Thymus (tissue), 11 donors: ENCODE results near the gene PTPN3. TPM values are rescaled to one million over a fixed set of nuclear protein-coding genes. Genes with fewer than 3 reads are reported as not detected.

Experiments
- DNase-seq, 9 donors: peaks; one replicate each; pipeline ENCODE4 v3.0.0-alpha.2; 2013; ENCODE audit warnings: low spot score in 9 of 9, low read depth in 6 of 9, missing footprints in 1 of 9
- H3K27ac ChIP-seq, 2 donors: one replicate each; pipeline ENCODE4 v1.5.1; 2013; ENCODE audit warnings: control low read depth in 1 of 2, low read depth in 1 of 2, low read length in 1 of 2, mild to moderate bottlenecking in 1 of 2, moderate library complexity in 1 of 2
- H3K27me3 ChIP-seq, 2 donors: one replicate each; pipeline ENCODE4 v1.5.1; 2013; ENCODE audit warnings: low read length in 1 of 2; ENCODE audit not compliant: control insufficient read depth in 2 of 2, insufficient read depth in 1 of 2
- H3K36me3 ChIP-seq, 2 donors: one replicate each; pipeline ENCODE4 v1.5.1; 2013; ENCODE audit warnings: low read length in 1 of 2, mild to moderate bottlenecking in 1 of 2, moderate library complexity in 1 of 2; ENCODE audit not compliant: control insufficient read depth in 2 of 2, insufficient read depth in 2 of 2
- H3K4me1 ChIP-seq, 2 donors: one replicate each; pipeline ENCODE4 v1.5.1; 2013; ENCODE audit warnings: low read length in 2 of 2; ENCODE audit not compliant: control insufficient read depth in 2 of 2, insufficient read depth in 2 of 2
- H3K4me3 ChIP-seq, 2 donors: one replicate each; pipeline ENCODE4 v1.5.1; 2013; ENCODE audit warnings: low read length in 2 of 2, control low read depth in 1 of 2, mild to moderate bottlenecking in 1 of 2
- H3K9me3 ChIP-seq, 2 donors: one replicate each; pipeline ENCODE4 v1.5.1; 2013; ENCODE audit warnings: low read length in 1 of 2, mild to moderate bottlenecking in 1 of 2; ENCODE audit not compliant: control insufficient read depth in 2 of 2, insufficient read depth in 1 of 2
- WGBS: extraction: QIAGEN DNeasy Blood & Tissue Kit; methylation state at CpG from one replicate; pipeline ENCODE4 v1.1.7; 2013; 5-methylcytosine and 5-hydroxymethylcytosine counted together
- polyA plus RNA-seq: library from polyadenylated mRNA; stranded (reverse); fragments of 200-250 nt; gene quantifications from one replicate; pipeline ENCODE4 v1.2.3, GENCODE V29; 2013
- total RNA-seq: library from RNA; stranded (reverse); fragments of 120-200 nt; gene quantifications from one replicate; pipeline ENCODE4 v1.2.4, GENCODE V29; 2013
- donor health status: healthy.

PTPN3 gene
- total and polyA plus RNA-seq, 2 donors, result 2.8 to 9.5 TPM

DNA sequence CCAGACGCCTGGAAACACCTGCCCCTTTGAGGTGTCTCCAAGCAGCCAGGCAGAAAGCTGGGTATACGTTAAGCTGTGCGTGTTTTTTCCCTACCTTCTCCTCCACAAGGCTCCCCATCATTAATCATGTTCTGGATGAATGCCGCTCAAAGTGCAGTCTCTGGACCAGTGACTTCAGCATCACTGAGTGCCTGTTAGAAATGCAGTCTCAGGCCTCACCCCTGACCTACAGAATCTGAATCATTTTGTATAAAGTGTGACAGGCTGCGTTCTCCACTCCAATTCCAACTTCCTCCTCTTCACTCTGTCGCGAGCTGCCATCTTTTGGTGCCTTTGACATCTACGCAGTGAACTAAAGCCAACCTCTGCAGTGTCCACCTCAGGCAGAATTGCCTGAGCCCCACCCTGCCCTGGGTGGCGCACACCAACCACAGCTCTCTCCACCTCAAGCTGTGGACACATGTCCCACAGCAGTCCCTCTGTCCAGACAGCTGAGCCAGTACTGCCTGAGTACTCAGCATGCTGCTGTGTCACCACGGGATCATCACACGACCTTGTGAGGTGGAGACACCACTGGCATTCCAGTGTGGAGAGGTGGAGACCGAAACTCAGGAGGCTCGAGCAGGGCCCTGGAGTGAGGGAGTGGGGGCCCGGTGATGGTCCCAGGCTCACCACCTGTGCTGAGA is 14.2 kb downstream of the PTPN3 start:
- Histone ChIP-seq H3K27me3 (peaks cover 0 to 7% of the 10 kb centered on the region in 2 donors), H3K4me3 (no peak overlapping the region), H3K36me3 (no peaks in the 10 kb centered on the region), H3K9me3 (no peaks in the 10 kb centered on the region), H3K27ac (no peak overlapping the region), H3K4me1 (no peaks in the 10 kb centered on the region)
- no peak for DNase-seq
- WGBS, result 90% methylated on average over 14 of the region's 14 CpGs

GRCh38 chr9:109482391-109482916 is 15.7 kb downstream of the PTPN3 start:
- Histone ChIP-seq H3K27me3 (peaks cover 0 to 12% of the 10 kb centered on the region in 2 donors), H3K27ac (no peak overlapping the region), H3K9me3 (no peaks in the 10 kb centered on the region), H3K4me3 (no peak overlapping the region), H3K36me3 (no peaks in the 10 kb centered on the region), H3K4me1 (no peaks in the 10 kb centered on the region)
- WGBS, result 85% methylated on average over 5 of the region's 5 CpGs
- DNase-seq, result no peak

GRCh38 chr9:109481856-109482255 is 16.3 kb downstream of the PTPN3 start:
- H3K27ac ChIP-seq, result no peak overlapping the region
- H3K27me3 ChIP-seq, result peaks cover 0 to 8% of the 10 kb centered on the region in 2 donors
- H3K4me1 ChIP-seq, result no peaks in the 10 kb centered on the region
- no peak for DNase-seq
- H3K9me3 ChIP-seq, result no peaks in the 10 kb centered on the region
- no peak overlapping the region for H3K4me3 ChIP-seq
- no peaks in the 10 kb centered on the region for H3K36me3 ChIP-seq
- WGBS, result 92% methylated on average over 7 of the region's 7 CpGs

GRCh38 chr9:109479822-109480221 is 18.3 kb downstream of the PTPN3 start:
- no peak overlapping the region for H3K4me3 ChIP-seq
- no peak overlapping the region for H3K27ac ChIP-seq
- peaks cover 0 to 8% of the 10 kb centered on the region in 2 donors for H3K27me3 ChIP-seq
- H3K9me3 ChIP-seq, result no peaks in the 10 kb centered on the region
- 96% methylated on average over 2 of the region's 2 CpGs for WGBS
- DNase-seq, result no peak
- no peaks in the 10 kb centered on the region for H3K36me3 ChIP-seq
- no peaks in the 10 kb centered on the region for H3K4me1 ChIP-seq

DNA sequence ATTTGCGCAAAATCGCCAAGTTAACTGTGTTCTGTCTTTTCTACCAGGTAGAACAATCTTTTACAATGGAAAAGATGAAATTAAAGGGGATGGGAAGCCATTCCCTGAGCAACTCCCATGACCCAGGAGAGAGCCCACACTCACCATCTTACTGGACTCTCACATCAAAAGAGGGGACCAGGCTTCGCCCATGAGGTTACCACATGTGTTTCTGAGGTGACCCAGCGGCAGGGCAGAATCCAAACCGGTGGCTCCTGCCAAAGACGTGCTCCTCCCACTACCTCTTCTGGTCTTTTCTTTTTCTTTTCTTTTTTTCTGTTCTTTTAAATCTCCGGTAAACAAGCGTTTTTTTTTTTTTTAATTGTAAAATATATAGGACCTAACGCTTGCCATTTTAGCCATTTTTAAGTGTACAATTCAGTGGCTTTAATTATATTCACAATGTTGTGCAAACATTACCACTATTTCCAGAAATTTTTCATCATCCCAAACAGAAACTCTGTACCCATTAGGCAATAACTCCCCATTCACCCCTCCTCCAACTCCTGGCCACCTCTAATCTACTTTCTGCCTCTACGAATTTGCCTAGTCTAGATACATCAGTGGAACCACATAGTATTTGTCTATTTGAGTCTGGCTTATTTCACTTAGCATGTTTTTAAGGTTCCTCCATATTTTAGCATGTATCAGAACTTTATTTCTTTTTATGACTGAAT is 19.3 kb downstream of the PTPN3 start:
- Histone ChIP-seq H3K27me3 (peaks cover 0 to 13% of the 10 kb centered on the region in 2 donors), H3K4me3 (no peak overlapping the region), H3K36me3 (no peaks in the 10 kb centered on the region), H3K4me1 (no peaks in the 10 kb centered on the region), H3K9me3 (no peaks in the 10 kb centered on the region), H3K27ac (no peak overlapping the region)
- no peak for DNase-seq
- 96% methylated on average over 10 of the region's 10 CpGs for WGBS

DNA sequence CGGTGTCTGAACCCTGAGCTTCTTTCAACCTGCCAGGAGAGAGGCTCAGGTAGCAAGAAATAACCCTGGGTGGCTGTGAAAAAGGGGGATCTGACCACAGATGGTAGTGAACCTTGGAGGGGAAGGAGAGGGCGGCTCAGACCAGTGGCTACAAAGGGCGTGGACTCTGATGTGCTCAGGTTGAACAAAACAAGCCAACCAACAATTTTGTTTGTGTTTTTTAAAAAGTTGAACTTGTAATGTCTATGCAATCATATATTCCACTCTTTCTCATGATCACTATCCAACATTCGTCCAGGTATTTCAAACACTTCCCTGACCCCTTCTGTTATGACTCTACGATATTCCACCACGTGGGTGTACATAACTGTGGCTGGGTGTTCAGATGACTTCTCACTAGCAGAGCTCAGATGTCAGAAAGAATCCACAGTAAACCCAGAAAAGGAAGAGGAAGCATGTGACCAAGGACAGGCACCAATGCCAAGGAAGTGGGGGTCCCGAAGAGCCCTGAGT is 20.0 kb downstream of the PTPN3 start:
- H3K4me1 ChIP-seq, result no peaks in the 10 kb centered on the region
- 71% methylated on average over 7 of the region's 7 CpGs for WGBS
- no peak overlapping the region for H3K4me3 ChIP-seq
- DNase-seq, result no peak
- no peaks in the 10 kb centered on the region for H3K36me3 ChIP-seq
- no peak overlapping the region for H3K27ac ChIP-seq
- peaks cover 0 to 12% of the 10 kb centered on the region in 2 donors for H3K27me3 ChIP-seq
- H3K9me3 ChIP-seq, result no peaks in the 10 kb centered on the region

- DNase-seq, result no peak
- Histone ChIP-seq H3K4me1 (no peaks in the 10 kb centered on the region), H3K27me3 (peaks cover 0 to 12% of the 10 kb centered on the region in 2 donors), H3K36me3 (no peaks in the 10 kb centered on the region), H3K27ac (no peak overlapping the region), H3K9me3 (no peaks in the 10 kb centered on the region), H3K4me3 (no peak overlapping the region)
- 57% methylated on average over 11 of the region's 11 CpGs for WGBS
Observed at GRCh38 chr9:109477258-109478050, 20.7 kb downstream of the PTPN3 start.

DNA sequence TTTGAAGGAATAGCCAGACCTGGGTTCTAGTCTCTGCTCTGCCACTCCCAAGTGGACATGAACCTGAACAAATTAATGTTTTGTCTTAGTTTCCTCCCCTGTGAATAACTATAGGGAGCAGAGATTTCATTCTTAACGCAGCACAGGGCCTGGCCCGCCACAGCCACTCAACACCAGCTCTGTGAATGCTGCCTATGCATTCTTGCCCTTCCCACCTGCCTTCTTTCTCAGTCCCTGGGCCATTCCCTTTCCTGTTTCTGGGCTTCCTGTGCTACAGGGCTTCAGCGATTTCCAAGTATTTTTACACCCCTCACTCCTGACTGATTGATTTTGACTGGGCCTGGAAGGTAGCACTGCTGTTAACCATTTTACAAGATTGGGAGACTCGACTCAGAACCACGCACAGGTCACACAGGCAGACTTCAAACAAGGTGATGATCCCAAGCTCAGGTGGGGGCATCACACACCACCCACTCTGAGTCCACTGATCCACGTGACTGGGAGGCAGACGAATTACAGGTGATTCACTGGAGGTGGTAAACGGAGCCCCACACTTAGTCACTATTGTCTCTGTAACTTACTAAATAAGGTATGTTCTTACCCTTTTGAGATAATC is 21.4 kb downstream of the PTPN3 start:
- H3K4me3 ChIP-seq, result no peak overlapping the region
- whole genome bisulfite sequencing, result 73% methylated on average over 8 of the region's 8 CpGs
- H3K27me3 ChIP-seq, result peaks cover 0 to 12% of the 10 kb centered on the region in 2 donors
- H3K36me3 ChIP-seq, result no peaks in the 10 kb centered on the region
- H3K4me1 ChIP-seq, result no peaks in the 10 kb centered on the region
- H3K9me3 ChIP-seq, result no peaks in the 10 kb centered on the region
- DNase-seq, result no peak
- no peak overlapping the region for H3K27ac ChIP-seq
